ENCODE data around the gene SLC35F2.

DNA sequence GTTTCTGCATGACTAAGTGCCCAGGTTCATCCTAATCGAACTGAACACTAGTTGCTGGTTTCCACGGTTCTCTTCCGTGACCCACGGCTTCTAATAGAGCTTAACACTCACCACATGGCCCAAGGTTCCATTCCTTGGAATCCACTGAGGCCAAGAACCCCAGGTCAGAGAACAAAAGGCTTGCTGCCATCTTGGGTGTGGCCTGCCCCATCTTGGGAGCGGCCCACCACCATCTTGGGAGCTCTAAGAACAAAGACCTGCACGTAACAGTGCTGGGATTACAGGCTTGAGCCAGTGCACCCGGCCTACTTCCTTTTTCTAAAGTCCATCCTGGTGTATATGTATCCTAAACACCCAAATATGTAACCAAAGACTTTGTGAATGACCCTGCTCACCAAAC is 68.8 kb downstream of the SLC35F2 start:
- TF ChIP-seq TAF1 (IDR thresholded peaks at IDR 0.05; ENCODE audit: low read depth, low read length) (no peak), CTCF (IDR thresholded peaks at IDR 0.05; ENCODE audit: control extremely low read depth in 1 of 3, insufficient read depth in 1 of 3, low read depth in 1 of 3, low read length in 3 of 3) (no peak), ZNF274 (IDR thresholded peaks at IDR 0.05; ENCODE audit: borderline replicate concordance, extremely low read depth, low read length) (no peak), RNF2 (IDR thresholded peaks at IDR 0.05; ENCODE audit: borderline replicate concordance, low read depth, low read length, missing control alignments, poor library complexity, severe bottlenecking) (no peak), HDAC6 (IDR thresholded peaks at IDR 0.05; ENCODE audit: low read depth, low read length) (no peak), POLR2AphosphoS5 (IDR thresholded peaks at IDR 0.05; ENCODE audit: low read depth, low read length) (no peak), CREB1 (IDR thresholded peaks at IDR 0.05) (no peak), EZH2 (IDR thresholded peaks at IDR 0.05; ENCODE audit: low read depth, low read length, severe bottlenecking) (no peak)
- TF ChIP-seq, protein P1, sequence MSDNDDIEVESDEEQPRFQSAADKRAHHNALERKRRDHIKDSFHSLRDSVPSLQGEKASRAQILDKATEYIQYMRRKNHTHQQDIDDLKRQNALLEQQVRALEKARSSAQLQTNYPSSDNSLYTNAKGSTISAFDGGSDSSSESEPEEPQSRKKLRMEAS (IDR thresholded peaks at IDR 0.05) = no peak
- TF ChIP-seq, protein P2, sequence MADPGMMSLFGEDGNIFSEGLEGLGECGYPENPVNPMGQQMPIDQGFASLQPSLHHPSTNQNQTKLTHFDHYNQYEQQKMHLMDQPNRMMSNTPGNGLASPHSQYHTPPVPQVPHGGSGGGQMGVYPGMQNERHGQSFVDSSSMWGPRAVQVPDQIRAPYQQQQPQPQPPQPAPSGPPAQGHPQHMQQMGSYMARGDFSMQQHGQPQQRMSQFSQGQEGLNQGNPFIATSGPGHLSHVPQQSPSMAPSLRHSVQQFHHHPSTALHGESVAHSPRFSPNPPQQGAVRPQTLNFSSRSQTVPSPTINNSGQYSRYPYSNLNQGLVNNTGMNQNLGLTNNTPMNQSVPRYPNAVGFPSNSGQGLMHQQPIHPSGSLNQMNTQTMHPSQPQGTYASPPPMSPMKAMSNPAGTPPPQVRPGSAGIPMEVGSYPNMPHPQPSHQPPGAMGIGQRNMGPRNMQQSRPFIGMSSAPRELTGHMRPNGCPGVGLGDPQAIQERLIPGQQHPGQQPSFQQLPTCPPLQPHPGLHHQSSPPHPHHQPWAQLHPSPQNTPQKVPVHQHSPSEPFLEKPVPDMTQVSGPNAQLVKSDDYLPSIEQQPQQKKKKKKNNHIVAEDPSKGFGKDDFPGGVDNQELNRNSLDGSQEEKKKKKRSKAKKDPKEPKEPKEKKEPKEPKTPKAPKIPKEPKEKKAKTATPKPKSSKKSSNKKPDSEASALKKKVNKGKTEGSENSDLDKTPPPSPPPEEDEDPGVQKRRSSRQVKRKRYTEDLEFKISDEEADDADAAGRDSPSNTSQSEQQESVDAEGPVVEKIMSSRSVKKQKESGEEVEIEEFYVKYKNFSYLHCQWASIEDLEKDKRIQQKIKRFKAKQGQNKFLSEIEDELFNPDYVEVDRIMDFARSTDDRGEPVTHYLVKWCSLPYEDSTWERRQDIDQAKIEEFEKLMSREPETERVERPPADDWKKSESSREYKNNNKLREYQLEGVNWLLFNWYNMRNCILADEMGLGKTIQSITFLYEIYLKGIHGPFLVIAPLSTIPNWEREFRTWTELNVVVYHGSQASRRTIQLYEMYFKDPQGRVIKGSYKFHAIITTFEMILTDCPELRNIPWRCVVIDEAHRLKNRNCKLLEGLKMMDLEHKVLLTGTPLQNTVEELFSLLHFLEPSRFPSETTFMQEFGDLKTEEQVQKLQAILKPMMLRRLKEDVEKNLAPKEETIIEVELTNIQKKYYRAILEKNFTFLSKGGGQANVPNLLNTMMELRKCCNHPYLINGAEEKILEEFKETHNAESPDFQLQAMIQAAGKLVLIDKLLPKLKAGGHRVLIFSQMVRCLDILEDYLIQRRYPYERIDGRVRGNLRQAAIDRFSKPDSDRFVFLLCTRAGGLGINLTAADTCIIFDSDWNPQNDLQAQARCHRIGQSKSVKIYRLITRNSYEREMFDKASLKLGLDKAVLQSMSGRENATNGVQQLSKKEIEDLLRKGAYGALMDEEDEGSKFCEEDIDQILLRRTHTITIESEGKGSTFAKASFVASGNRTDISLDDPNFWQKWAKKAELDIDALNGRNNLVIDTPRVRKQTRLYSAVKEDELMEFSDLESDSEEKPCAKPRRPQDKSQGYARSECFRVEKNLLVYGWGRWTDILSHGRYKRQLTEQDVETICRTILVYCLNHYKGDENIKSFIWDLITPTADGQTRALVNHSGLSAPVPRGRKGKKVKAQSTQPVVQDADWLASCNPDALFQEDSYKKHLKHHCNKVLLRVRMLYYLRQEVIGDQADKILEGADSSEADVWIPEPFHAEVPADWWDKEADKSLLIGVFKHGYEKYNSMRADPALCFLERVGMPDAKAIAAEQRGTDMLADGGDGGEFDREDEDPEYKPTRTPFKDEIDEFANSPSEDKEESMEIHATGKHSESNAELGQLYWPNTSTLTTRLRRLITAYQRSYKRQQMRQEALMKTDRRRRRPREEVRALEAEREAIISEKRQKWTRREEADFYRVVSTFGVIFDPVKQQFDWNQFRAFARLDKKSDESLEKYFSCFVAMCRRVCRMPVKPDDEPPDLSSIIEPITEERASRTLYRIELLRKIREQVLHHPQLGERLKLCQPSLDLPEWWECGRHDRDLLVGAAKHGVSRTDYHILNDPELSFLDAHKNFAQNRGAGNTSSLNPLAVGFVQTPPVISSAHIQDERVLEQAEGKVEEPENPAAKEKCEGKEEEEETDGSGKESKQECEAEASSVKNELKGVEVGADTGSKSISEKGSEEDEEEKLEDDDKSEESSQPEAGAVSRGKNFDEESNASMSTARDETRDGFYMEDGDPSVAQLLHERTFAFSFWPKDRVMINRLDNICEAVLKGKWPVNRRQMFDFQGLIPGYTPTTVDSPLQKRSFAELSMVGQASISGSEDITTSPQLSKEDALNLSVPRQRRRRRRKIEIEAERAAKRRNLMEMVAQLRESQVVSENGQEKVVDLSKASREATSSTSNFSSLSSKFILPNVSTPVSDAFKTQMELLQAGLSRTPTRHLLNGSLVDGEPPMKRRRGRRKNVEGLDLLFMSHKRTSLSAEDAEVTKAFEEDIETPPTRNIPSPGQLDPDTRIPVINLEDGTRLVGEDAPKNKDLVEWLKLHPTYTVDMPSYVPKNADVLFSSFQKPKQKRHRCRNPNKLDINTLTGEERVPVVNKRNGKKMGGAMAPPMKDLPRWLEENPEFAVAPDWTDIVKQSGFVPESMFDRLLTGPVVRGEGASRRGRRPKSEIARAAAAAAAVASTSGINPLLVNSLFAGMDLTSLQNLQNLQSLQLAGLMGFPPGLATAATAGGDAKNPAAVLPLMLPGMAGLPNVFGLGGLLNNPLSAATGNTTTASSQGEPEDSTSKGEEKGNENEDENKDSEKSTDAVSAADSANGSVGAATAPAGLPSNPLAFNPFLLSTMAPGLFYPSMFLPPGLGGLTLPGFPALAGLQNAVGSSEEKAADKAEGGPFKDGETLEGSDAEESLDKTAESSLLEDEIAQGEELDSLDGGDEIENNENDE (IDR thresholded peaks at IDR 0.05; ENCODE audit: insufficient replicate concordance, low read length) = no peak

Measured in H1 (cell line).